GM12874 (cell line): ENCODE measurements around the gene SPCS3.

Source experiments
- TF ChIP-seq, protein P1 (sequence below): IDR thresholded peaks from 2 replicates; pipeline ENCODE4 v1.5.1; 2011; ENCODE audit warnings: low read depth, mild to moderate bottlenecking, control low read depth, low read length, moderate library complexity; ENCODE audit not compliant: insufficient read depth

SPCS3 gene

DNA sequence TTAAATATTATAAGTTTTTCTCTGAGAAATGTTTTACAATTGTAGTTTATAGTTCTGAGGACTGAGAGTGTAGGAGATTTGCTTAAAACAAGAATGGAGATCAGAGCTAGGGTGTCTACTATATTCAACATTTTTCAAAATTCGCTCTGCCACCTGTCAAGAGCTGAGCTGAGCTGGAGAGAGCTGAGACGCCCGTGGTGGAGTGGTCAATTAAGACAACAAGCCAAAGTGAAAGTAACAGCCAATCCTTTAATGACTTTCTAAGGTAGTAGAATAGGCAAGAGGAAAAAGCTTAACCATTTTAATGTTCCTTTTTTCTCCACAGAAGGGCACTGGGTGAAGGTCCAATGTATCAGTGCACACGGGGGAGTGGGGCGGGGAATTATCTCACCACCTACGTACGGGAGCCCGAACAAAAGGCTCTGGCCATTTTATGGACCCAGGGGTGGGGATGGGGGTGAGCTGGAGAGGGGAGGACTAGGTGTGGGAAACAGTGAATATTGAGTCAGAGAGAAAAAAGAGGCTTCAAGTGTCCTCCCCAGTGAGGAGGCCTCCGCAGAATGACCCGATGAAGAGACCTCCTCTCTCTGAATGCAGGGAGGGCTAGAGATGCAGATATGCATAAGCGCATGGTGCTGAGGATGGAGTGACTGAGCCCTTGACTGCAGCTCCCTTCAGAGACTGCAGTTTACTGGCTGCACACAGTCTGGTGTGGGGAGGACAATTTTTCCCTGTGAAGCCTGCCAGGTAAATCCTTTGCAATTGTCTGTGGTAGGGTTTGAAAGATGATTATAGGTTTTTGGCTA is 60.8 kb downstream of the SPCS3 start:
- TF ChIP-seq, protein P1, sequence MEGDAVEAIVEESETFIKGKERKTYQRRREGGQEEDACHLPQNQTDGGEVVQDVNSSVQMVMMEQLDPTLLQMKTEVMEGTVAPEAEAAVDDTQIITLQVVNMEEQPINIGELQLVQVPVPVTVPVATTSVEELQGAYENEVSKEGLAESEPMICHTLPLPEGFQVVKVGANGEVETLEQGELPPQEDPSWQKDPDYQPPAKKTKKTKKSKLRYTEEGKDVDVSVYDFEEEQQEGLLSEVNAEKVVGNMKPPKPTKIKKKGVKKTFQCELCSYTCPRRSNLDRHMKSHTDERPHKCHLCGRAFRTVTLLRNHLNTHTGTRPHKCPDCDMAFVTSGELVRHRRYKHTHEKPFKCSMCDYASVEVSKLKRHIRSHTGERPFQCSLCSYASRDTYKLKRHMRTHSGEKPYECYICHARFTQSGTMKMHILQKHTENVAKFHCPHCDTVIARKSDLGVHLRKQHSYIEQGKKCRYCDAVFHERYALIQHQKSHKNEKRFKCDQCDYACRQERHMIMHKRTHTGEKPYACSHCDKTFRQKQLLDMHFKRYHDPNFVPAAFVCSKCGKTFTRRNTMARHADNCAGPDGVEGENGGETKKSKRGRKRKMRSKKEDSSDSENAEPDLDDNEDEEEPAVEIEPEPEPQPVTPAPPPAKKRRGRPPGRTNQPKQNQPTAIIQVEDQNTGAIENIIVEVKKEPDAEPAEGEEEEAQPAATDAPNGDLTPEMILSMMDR = no peak
